Mesothelial cell of epicardium (in vitro differentiated cells): ENCODE measurements around the gene RNF32. TPM values are rescaled to one million over a fixed set of nuclear protein-coding genes. Genes with fewer than 3 reads are reported as not detected.
A peak's percentile ranks its signal among the peaks of the same experiment; 100 is the strongest.
"Not testable (repeated sequence)": the region's sequence is repeated elsewhere in the genome, so short reads cannot be mapped to it uniquely, and the experiment has no call there.

Experiments
- DNase-seq, 2 experiments: peaks; one replicate each; pipeline ENCODE4 v3.0.0; 2021; ENCODE audit warnings: low spot score in 2 of 2; ENCODE audit not compliant: unreplicated experiment in 2 of 2
- H3K27ac Mint-ChIP-seq: 2 replicates; pipeline ENCODE4 v1.8.0; 2021; ENCODE audit warnings: mixed read lengths
- H3K27me3 Mint-ChIP-seq: 2 replicates; pipeline ENCODE4 v1.8.0; 2021; ENCODE audit warnings: low read depth, mixed read lengths
- H3K36me3 Mint-ChIP-seq: 2 replicates; pipeline ENCODE4 v1.8.0; 2021; ENCODE audit warnings: mixed read lengths
- H3K4me1 Mint-ChIP-seq: 2 replicates; pipeline ENCODE4 v1.8.0; 2021; ENCODE audit warnings: mixed read lengths
- H3K4me3 Mint-ChIP-seq: 2 replicates; pipeline ENCODE4 v1.8.0; 2021; ENCODE audit warnings: mild to moderate bottlenecking, moderate library complexity, mixed read lengths
- H3K9me3 Mint-ChIP-seq: 2 replicates; pipeline ENCODE4 v1.8.0; 2021; ENCODE audit warnings: mixed read lengths
- total RNA-seq: library from RNA; stranded (reverse); gene quantifications from 3 replicates; pipeline ENCODE4 v1.2.1, GENCODE V29; 2021
- TF ChIP-seq, protein P1 (sequence below): fragments of 200-600 bp; sonication (generic); IDR thresholded peaks from one replicate; pipeline ENCODE4 v1.5.0; 2021; ENCODE audit warnings: antibody characterized with exemption; ENCODE audit not compliant: unreplicated experiment

RNF32 gene
- total RNA-seq, 1 donor from 2014 or later: 1.5 TPM

DNA sequence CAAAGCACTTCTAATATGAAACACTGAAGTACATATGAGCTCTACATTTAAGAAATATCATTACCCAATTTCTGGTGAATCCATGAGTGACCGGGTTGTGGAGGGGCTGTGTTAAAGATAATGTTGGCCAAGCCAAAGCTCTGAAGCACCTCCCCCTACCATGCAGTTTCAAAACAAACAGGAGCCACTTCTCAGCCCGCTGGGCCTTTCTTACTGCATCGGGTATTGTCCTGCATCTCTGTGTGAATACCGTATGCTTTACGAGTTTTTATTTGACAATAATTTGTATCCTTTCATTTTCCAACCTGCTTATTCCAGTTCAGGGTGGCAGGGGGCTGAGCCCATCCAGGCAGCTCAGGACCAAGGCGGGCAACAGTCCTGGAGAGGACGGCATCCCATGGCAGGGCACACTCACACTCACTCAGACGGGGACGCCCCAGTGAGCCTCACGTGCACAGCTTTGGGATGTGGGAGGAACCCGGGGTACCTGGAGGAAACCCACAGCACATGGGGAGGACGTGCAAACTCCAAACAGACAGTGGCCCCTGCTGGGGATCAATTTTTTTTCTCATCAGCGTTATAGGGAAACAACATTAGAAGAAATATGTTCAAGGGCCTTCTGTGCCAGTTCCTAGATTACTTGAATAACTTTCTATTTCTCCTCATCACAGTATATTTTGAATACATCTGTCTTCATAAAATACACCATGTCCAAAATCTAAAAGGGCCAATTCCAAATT is 1.9 kb downstream of the RNF32 start:
- Mint-ChIP-seq H3K36me3 (peaks cover 10% of the 10 kb centered on the region), H3K27me3 (peaks cover 30% of the 10 kb centered on the region), H3K27ac (no peak overlapping the region), H3K4me1 (peaks cover 12% of the 10 kb centered on the region), H3K4me3 (peak overlapping the region; percentile 17), H3K9me3 (peaks cover 20% of the 10 kb centered on the region)
- no peak for DNase-seq
- TF ChIP-seq, protein P1, sequence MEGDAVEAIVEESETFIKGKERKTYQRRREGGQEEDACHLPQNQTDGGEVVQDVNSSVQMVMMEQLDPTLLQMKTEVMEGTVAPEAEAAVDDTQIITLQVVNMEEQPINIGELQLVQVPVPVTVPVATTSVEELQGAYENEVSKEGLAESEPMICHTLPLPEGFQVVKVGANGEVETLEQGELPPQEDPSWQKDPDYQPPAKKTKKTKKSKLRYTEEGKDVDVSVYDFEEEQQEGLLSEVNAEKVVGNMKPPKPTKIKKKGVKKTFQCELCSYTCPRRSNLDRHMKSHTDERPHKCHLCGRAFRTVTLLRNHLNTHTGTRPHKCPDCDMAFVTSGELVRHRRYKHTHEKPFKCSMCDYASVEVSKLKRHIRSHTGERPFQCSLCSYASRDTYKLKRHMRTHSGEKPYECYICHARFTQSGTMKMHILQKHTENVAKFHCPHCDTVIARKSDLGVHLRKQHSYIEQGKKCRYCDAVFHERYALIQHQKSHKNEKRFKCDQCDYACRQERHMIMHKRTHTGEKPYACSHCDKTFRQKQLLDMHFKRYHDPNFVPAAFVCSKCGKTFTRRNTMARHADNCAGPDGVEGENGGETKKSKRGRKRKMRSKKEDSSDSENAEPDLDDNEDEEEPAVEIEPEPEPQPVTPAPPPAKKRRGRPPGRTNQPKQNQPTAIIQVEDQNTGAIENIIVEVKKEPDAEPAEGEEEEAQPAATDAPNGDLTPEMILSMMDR: no peak

DNA sequence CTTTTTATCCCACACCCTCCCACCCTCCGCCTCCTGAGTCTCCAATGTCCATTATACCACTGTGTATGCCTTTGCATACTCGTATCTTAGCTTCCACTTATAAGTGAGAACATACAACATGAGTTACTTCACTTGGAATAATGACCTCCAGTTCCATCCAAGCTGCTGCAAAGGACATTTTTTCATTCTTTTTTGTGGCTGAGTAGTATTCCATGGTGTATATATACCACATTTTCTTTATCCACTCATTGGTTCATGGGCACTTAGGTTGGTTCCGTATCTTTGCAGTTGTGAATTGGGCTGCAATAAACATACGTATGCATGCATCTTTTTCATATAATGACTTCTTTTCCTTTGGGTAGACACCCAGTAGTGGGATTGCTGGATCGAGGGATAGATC is 6.8 kb downstream of the RNF32 start:
- not testable (repeated sequence) for H3K27ac Mint-ChIP-seq, H3K4me3 Mint-ChIP-seq, H3K4me1 Mint-ChIP-seq, DNase-seq, H3K36me3 Mint-ChIP-seq
- H3K27me3 Mint-ChIP-seq: peaks cover 25% of the 10 kb centered on the region
- peaks cover 46% of the 10 kb centered on the region for H3K9me3 Mint-ChIP-seq

- no peak for DNase-seq
- Mint-ChIP-seq H3K27me3 (peaks cover 11% of the 10 kb centered on the region), H3K36me3 (no peaks in the 10 kb centered on the region), H3K4me3 (no peak overlapping the region), H3K4me1 (no peaks in the 10 kb centered on the region), H3K9me3 (peaks cover 47% of the 10 kb centered on the region), H3K27ac (no peak overlapping the region)
- TF ChIP-seq, protein P1: no peak
Observed at GRCh38 chr7:156650042-156650441, 9.5 kb downstream of the RNF32 start.

- peaks cover 3% of the 10 kb centered on the region for H3K27me3 Mint-ChIP-seq
- no peak overlapping the region for H3K4me3 Mint-ChIP-seq
- no peak for DNase-seq
- peaks cover 44% of the 10 kb centered on the region for H3K9me3 Mint-ChIP-seq
- no peak overlapping the region for H3K27ac Mint-ChIP-seq
- TF ChIP-seq, protein P1: no peak
- no peaks in the 10 kb centered on the region for H3K36me3 Mint-ChIP-seq
- H3K4me1 Mint-ChIP-seq: peaks cover 1% of the 10 kb centered on the region
Observed at GRCh38 chr7:156651474-156651873, 10.9 kb downstream of the RNF32 start.

- peaks cover 13% of the 10 kb centered on the region for H3K4me1 Mint-ChIP-seq
- no peak overlapping the region for H3K27ac Mint-ChIP-seq
- TF ChIP-seq, protein P1: no peak
- H3K4me3 Mint-ChIP-seq: no peak overlapping the region
- no peaks in the 10 kb centered on the region for H3K36me3 Mint-ChIP-seq
- DNase-seq: no peak
- peaks cover 2% of the 10 kb centered on the region for H3K27me3 Mint-ChIP-seq
- peaks cover 36% of the 10 kb centered on the region for H3K9me3 Mint-ChIP-seq
Observed at GRCh38 chr7:156652886-156653568, 12.5 kb downstream of the RNF32 start.

- TF ChIP-seq, protein P1: no peak
- H3K36me3 Mint-ChIP-seq: no peaks in the 10 kb centered on the region
- H3K9me3 Mint-ChIP-seq: peaks cover 22% of the 10 kb centered on the region
- DNase-seq: no peak
- H3K4me3 Mint-ChIP-seq: no peak overlapping the region
- H3K27me3 Mint-ChIP-seq: no peaks in the 10 kb centered on the region
- H3K4me1 Mint-ChIP-seq: peaks cover 15% of the 10 kb centered on the region
- no peak overlapping the region for H3K27ac Mint-ChIP-seq
Observed at GRCh38 chr7:156654511-156655234, 14.1 kb downstream of the RNF32 start.
